Body of pancreas (tissue), 4 donors: ENCODE data around the gene CD2BP2.

ENCODE experiments used
- POLR2A ChIP-seq, 3 donors: fragments of 450-650 bp; IDR thresholded peaks; one replicate each; pipeline ENCODE4 v1.6.1; 2016; ENCODE audit warnings: antibody characterized with exemption in 3 of 3, mild to moderate bottlenecking in 2 of 3
- TF ChIP-seq, protein P1 (sequence below), 7 experiments: fragments of 450-650 bp in 4 of 7; fragments of 200-600 bp in 3 of 7; sonication (generic) in 3 of 7; IDR thresholded peaks; one replicate each; pipeline ENCODE4 v1.5.1; 2016 to 2019; ENCODE audit warnings: antibody characterized with exemption in 7 of 7

GRCh38 chr16:30377812-30378235 is 22.7 kb upstream of the CD2BP2 start:
- TF ChIP-seq, protein P1, sequence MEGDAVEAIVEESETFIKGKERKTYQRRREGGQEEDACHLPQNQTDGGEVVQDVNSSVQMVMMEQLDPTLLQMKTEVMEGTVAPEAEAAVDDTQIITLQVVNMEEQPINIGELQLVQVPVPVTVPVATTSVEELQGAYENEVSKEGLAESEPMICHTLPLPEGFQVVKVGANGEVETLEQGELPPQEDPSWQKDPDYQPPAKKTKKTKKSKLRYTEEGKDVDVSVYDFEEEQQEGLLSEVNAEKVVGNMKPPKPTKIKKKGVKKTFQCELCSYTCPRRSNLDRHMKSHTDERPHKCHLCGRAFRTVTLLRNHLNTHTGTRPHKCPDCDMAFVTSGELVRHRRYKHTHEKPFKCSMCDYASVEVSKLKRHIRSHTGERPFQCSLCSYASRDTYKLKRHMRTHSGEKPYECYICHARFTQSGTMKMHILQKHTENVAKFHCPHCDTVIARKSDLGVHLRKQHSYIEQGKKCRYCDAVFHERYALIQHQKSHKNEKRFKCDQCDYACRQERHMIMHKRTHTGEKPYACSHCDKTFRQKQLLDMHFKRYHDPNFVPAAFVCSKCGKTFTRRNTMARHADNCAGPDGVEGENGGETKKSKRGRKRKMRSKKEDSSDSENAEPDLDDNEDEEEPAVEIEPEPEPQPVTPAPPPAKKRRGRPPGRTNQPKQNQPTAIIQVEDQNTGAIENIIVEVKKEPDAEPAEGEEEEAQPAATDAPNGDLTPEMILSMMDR (IDR thresholded peaks at IDR 0.05) = no peak
- peak; percentile 6 to 80 (median 66) for TF ChIP-seq POLR2A (IDR thresholded peaks at IDR 0.05)
